ENCODE measurements around the gene ABCA9.
"Not testable (repeated sequence)": the region's sequence is repeated elsewhere in the genome, so short reads cannot be mapped to it uniquely, and the experiment has no call there.

ABCA9 gene

DNA sequence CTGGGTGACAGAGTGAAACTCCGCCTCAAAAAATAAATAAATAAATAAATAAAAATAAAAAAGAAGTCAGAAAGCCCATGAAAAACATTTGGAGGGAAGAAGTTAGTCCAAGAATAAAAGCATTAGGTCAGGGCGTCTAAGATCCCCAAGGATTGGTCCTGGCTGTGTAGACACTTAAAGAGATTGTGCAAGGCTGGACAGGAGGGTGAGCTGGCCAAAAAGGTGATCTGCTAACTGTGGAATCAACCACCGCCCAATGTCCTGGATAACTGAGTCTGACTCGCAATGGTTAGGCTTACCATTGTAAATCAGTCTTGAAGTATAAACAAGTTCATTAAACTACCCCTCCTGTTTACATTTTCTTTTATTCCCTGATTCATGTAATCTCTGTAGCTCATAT, 96.8 kb downstream of the ABCA9 start:
- DNase-seq: no peak
- intact Hi-C loops (cut with DNase I): no loop called here

DNA sequence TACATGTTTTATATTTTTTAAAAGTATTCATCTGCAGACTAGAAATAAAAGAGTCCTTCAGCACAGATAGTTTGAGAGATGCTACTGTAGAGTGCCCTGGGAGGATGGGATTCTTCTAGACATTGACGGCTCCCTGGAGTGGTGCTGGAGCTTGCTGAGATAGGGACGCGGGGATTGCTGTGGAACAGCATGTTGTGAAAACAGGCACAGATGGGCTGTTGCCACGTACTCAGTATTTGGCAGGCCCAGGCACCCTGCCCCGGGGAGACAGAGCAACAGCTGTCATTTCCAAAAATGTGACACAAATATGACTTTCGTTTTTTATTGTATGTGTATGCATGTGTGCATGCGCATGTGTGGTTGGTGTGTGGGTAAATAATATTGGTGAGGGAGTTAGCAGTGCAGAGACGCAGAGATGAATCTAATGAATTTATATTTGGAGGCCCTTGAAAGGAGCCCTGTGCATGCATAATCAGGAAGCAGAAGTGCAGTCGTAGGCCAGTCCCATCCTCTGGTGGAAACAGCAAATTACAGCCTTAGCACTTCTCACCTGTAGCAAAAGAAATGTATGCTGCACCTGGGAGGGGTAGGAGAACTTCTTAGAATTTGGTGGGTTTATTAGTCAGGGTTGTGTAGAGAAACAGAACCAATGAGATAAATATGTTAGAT, 99.4 kb downstream of the ABCA9 start:
- peak in 6 of 10 donors; percentile 31 to 83 (median 59) for DNase-seq
- intact Hi-C loops (cut with DNase I): no loop called here

DNA sequence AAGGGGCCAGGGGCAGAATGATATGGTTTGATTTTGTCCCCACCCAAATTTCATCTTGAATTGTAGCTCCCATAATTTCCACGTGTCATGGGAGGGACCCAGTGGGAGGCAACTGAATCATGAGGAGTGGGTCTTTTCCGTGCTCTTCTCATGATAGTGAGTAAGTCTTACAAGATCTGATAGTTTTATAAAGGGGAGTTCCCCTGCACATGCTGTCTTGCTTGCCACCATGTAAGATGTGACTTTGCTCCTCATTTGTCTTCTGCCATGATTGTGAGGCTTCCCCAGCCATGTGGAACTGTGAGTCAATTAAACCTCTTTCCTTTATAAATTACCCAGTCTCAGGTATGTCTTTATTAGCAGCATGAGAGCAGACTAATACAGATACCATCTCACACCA, 101.6 kb downstream of the ABCA9 start:
- intact Hi-C loops (cut with DNase I); DNase-seq: not testable (repeated sequence)

DNA sequence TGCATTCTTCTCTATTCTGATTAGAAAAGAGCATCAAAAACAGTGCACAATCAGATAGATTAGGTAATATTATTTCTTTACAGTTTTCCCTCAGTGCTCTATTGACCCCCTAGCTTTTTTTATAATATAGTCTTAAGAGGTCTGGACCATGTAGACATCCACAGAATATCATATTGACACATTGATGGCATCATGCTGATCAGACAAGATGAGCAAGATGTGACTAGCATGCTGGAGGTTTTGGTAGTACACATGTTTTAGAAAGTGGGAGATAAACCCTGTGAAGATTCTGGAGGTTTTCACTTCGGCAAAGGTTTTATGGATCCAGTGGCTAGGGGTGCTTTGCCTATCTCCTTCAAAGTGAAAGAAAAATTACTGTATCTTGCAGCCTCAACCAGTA, 102.8 kb downstream of the ABCA9 start:
- intact Hi-C loops (cut with DNase I): no loop called here
- DNase-seq: no peak

DNA sequence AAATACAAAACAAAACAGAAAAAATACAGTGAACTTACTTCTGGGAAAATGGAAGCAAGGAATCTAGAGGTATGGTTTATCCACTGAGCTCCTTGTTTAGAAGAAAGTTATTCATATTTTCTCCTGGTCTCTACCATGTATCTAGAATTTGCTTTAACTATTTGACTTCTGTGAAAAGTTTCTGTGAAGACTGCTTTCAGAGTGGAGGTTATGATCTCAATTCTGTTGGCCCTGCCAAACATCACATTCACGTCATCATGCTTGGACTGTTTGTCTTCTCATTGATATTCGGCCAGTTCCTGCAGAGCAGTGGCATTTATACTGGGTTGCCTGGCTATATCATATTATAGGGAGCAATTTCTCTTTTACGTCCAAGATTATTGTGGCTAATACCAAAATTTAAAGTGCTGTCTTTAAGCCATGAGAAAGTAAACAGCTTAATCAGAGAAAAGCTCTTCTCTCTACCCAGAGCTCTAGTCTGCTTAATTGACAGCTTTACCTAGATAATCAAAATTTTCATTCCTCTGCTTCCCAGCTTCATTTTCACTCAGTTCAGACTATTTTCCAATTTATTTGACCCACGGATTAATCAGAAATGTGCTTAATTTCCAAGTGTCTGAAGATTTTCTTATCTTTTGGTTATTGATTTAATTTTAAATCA, 105.4 kb downstream of the ABCA9 start, which contains the start of gene ABCA8:
Gene ABCA8, minus strand, starts transcription at position 212 of the 661 bp plus-strand sequence. CDS start 13,358 bp downstream, outside the sequence.
- peak in 6 of 10 donors; percentile 14 to 56 (median 36) for DNase-seq
- intact Hi-C loops (cut with DNase I): no loop called here

DNA sequence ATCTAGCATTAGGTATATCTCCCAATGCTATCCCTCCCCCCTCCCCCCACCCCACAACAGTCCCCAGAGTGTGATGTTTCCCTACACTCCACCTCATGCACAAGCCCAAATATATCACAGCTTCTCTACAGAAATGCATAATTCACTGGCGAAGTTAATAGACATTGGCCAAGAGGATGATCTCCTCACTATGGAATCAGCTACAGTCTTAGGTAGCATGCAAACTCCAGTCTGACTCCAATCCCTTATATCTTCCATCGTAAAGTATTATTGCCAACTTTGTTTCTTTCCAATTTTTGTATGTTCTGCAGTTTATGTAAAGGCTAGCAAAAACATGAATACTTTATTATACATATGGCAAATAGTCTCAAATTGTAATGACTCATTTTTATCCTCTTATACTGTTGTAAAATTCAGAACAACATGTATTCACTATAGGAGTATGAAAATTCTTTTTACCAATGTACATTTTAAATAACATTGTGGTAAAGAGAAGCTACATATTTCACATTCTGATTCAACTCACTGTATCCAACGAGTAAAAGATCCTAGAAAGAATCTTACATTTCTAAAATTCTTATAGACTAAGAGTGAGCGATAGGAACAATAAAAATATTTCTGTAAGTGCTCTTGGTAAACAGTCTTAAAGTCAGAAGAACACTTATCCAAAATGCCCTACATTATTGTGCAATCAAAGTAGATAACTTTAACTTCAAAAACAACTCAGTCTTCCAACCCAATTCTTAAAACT, 106.4 kb downstream of the ABCA9 start:
- DNase-seq: no peak
- intact Hi-C loops (cut with DNase I): loop anchor here (5.0 kb wide), 1 partner anchor 42 kb away; no protein-coding TSS in a partner anchor

DNA sequence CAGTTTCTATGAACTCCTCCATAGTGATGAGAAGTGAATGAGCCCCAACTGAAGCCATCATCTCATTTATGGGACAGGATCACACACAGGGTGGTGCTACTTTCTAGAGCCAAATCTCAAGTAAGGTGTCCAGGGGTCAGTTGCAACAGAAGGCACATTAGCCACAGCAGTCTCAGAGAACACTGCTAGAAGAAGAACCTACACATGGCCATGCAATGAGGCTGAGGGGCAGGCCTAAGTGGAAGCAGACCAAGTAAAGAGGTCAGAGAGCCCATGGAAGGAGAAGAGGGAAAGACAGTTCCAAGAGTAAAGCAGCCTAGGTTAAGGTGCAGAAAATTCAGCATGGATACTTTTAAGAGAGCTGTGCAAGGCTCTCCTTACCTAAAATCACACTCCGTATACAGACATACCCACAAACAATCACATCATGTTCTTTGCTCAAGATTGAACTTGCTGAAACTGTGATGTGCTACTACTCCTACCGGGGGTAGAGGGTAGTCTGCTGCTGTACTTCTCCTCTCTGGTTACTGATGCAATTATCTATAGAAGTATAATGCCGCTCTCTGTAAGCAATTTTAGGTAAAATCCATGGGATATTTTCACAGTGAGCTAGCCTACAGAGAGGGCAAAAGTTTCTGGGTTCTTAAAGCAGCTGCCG, 107.3 kb downstream of the ABCA9 start:
- intact Hi-C loops (cut with DNase I): loop anchor here (5.0 kb wide), 1 partner anchor 41 kb away; no protein-coding TSS in a partner anchor
- no peak for DNase-seq

DNA sequence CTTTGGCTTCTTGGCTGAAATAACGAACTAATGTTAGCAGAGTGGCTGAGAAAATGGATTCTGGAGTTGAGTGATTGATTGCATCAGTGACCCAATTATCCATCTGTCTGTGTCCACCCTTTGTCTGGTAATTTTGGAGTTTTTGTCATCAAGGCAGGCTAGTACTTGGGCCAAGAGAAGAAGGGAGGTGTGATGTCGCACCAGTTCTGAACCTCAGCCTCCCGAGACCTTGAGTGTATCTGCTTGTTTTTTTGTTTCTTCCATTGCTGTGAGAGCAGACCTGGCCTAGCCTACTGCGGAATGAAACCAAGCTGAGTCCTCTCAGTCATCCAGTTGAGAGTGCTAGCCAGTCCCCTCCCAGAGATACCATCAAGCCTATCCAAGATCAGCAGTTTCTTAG, 110.0 kb downstream of the ABCA9 start:
- intact Hi-C loops (cut with DNase I): loop anchor here (5.0 kb wide), 1 partner anchor 38 kb away; no protein-coding TSS in a partner anchor

DNA sequence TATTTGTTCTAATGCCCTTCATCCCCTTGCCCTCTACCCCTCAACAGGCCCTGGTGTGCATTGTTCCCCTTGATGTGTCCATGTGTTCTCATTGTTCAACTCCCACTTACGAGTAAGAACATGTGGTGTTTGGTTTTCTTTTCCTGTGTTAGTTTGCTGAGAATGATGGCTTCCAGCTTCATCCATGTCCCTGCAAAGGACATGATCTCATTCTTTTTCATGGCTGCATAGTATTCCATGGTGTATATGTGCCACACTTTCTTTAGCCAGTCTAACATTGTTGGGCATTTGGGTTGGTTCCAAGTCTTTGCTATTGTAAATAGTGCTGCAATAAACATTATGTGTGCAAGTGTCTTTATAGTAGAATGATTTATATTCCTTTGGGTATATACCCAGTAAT, 112.9 kb downstream of the ABCA9 start:
- intact Hi-C loops (cut with DNase I); DNase-seq: not testable (repeated sequence)

More for the DNA sequence above, 110.0 kb downstream of the ABCA9 start:
- no peak for DNase-seq

DNA sequence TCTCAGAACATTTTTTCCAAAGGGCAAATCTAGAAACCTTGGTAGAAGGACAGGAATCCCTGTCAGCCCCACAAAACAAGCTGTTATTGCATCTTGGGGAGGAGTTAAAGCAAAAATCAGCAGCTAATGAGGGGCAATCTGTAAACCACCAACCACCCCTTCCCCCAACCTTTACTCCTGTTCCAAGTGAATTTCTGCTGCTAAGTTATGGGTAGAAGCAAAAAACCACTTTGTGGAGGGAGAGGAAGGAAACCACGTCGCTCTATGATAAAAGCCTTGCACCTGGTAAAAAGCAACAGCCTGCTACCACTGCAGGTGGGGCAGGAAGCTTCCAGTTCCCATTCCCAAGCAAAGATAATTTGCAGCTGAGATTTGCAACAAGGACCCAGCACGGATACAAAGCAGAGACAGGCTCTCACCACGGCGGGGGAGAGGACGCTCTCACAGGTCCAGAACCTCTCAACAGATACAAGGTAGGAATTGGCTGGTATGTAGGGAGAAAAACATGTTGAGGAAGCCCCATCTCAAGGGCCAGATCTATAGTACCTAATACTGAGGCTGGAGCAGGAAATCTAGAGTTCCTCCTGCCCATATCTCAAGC, 116.2 kb downstream of the ABCA9 start:
- intact Hi-C loops (cut with DNase I): no loop called here

DNA sequence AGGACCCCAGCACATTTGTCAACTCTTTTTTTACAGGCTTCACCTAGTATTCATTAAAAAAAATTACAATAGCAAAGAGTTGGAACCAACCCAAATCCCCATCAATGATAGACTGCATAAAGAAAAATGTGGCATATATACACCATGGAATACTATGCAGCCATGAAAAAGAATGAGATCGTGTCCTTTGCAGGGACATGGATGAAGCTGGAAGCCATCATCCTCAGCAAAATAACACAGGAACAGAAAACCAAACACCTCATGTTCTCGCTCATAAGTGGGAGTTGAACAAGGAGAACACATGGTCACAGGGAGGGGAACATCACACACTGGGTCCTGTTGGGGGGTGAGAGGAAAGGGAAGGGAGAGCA, 116.9 kb downstream of the ABCA9 start:
- DNase-seq; intact Hi-C loops (cut with DNase I): not testable (repeated sequence)

More for the DNA sequence above, 116.2 kb downstream of the ABCA9 start:
- DNase-seq: peak in 1 of 10 donors; percentile 48

DNA sequence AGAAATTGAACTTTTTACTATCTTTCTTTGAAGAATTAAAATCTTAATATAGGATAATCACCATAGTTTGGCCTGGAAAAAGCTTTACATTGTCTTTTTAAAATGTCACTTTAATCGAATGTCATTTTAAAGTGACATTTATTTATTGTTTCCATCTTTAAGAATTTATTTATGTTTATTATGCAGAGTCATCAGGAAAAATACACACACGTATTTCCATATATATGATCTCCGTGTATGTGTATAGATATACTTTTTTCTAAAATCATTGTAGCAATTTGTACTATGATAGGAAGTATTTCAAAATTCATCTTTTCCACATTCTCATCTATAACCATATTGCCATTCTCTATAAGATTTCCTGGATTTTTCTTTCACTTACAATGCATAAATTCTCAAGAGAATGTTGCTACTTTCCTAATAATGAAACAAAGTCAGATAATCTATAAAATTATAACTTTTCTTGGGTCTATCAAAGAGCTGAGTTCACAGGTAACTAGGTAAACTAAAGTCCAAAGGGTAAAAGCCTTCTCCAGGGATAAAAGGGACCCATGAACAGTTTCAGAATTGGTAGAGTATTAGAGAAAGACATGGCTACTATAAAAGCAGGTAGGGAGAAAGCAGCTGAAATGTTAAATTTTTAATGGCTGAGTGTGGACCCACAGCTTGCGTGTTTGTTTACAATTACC, 117.5 kb downstream of the ABCA9 start:
- no peak for DNase-seq
- intact Hi-C loops (cut with DNase I): no loop called here

DNA sequence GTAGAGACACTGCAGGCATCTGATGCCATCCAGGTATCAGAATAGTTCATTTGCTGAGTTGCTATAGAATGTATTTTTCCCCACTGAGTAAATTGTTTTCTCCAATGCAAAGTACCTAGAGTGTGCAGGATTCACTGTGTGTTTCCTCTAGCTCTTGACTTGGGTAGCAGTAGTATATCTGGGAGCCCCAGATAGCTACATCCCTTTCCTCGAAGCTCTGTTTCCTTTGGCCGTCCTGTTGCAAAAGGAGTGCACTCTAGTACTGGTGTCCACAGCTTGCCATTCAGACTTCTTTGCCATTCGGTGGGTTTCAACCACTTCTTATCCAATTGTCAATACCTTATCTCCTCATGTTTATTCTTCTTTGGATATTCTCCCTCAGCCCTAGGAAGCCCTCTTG, 118.3 kb downstream of the ABCA9 start:
- intact Hi-C loops (cut with DNase I): no loop called here
- DNase-seq: no peak

DNA sequence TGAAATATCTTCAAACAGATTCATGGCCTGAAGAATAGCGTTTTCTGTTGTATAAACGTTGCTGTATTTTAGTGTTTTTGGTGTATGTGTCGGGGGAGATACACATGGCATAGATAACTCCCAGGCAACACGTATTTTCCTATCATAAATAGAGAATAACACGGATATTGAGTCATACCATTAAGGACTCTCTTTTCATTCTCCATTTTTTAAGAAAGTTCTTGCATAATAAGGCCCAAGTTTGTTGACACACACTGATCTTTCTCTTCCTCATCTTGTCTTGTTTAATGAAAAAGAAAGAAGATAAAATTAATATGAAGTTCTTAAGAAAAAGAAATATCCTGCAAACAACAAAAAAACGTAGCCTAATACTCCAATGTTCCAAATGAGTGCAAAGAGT, 119.0 kb downstream of the ABCA9 start:
- no peak for DNase-seq
- intact Hi-C loops (cut with DNase I): no loop called here

DNA sequence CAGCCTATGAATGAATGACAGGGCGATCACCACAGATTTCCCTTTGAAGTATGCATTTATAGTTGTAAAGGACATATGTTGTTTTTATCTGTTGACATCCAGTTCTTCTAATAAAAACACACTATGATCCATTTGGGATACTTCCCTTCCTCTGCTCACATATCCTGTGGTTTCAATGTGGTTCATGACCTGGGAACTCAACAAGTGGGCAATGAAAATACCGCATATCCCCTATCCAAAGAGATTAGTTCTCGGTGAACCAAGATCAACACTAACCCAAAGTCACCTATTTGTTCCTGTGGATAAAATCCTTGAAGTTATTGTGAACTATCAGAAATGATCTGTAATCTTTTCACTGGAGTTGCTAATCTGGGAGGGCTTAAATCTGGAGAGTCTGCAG, 121.5 kb downstream of the ABCA9 start:
- intact Hi-C loops (cut with DNase I): no loop called here
- DNase-seq: no peak

DNA sequence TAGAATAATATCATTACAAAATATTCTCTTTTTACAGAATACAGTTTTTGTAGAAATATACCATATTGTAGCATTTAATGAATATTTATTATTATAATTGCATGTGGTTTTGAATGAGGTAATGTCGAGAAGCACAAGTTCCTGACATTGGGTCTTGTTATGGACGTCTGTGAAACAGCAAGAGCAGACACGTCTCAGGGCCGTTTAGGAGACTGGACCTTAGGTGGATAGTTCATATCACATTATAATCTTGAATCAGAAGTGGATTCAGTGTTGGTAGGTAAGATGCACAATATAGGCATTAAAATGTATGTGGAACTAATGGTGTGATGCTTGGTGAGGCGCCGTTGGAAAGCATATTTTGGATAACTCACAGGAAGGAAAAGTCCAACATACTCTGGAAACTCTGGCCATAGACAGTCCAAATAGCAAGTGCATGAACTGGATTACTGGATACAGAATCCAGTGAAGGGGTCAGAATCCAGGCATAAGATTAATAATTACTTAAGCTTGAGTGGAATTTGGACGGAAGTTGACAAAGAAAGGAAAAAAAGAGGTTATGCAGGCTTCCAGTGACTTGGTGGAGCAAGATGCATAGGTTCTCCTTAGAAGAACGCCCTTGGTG, 122.7 kb downstream of the ABCA9 start:
- DNase-seq: no peak
- intact Hi-C loops (cut with DNase I): no loop called here

DNA sequence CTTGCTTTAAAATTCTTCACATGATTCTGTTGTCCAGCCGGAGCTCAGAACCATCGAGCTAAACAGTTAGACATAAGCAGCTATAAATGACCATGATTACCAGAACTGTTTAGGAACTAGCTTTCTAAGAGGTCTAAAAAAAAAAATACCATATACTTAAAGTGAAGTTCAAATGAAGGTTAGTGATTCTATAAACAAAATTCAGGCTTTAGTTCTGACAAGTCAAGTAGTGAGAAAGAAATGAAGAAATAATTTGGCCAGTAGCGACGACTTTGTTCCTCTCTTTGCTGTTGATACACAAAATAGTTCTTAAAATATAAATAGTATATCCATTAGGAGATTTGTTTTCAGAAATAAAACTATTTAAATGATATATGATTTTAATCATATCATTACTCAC, 133.2 kb downstream of the ABCA9 start:
- no peak for DNase-seq
- intact Hi-C loops (cut with DNase I): no loop called here

DNA sequence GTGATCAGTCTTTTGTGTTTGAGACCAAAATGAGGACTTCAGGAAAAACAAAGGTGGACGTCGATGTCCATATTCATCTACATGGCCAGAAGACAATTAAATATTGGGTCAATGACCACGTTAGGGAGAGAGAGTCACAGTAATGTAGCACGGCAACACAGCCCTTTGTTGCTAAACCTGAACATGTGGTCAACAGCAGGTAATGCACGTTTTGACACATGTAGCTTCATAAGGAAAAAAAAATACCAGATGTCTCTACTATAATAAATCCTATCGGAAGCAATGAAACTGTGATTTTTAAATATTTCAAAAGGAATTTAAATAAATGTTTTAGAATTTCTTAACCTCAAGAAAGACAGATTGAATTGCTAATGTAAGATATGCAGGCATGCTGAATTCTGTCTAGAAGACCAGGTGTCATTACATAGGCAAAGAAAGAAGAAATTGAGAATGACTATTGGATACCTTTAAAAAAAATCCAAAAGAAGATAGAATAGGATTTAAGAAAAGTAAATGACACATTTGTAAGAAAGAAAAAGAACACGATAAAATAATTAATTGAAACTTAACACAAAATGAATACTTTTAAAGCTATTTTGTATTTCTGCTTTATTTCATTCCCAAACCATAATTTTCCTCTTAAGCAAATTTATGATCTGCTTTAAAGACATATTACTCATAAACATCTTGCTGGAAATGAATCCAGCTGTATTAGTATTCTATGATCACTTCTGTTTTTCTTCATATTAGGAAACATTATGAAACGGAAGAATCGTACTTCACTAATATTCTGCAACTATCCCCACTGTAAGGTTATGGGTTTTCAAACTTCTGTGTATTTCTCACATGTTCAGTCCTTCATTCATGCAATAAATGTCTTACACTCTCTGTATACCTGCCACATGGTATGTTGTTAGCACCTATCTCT, 135.7 kb downstream of the ABCA9 start:
- intact Hi-C loops (cut with DNase I): no loop called here
- DNase-seq: no peak
